ENCODE measurements around the gene C1orf105. TPM values are rescaled to one million over a fixed set of nuclear protein-coding genes. Genes with fewer than 3 reads are reported as not detected.

C1orf105 gene
- total RNA-seq, 1 donor from 2014 or later = not detected

DNA sequence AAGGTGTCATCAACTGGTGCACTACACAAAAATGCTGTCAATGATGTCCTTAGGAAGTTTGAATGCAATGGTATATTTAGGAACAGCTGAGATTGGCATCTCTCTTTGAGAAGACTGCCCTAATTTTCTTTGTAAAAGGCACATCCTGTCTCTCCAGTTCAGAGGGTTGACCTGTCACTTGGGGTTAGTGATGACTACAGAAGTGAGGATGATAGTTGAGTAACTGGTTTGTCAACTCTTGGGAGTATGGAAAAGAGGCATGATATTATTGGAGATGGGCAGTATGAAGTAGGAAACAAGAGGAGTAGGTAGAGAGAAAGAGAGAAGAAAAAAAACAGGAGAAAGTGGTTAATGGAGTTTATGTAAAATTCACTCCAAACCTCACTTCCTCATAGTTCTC lies 63.8 kb downstream of the C1orf105 start:
- Histone ChIP-seq H3K27me3 (peaks cover 25% of the 10 kb centered on the region), H3K4me3 (no peak overlapping the region), H4K20me1 (ENCODE audit: low read depth) (no peaks in the 10 kb centered on the region), H3K9ac (no peak overlapping the region), H3K27ac (no peak overlapping the region), H3F3A (ENCODE audit: low read depth) (peaks cover 8% of the 10 kb centered on the region), H3K4me2 (no peak overlapping the region), H2AFZ (replicated peaks) (no peak overlapping the region), H3K4me1 (peaks cover 14% of the 10 kb centered on the region), H3K36me3 (no peaks in the 10 kb centered on the region), H3K79me2 (ENCODE audit: low read depth) (no peaks in the 10 kb centered on the region), H3K9me3 (ENCODE audit: low read depth) (no peaks in the 10 kb centered on the region)
- peaks cover under 1% of the 10 kb centered on the region for H3K9me3 Mint-ChIP-seq
- H3K27me3 Mint-ChIP-seq (ENCODE audit: insufficient read depth, low read depth) = no peaks in the 10 kb centered on the region
- H3K4me3 Mint-ChIP-seq = no peak overlapping the region
- no peaks in the 10 kb centered on the region for H3K36me3 Mint-ChIP-seq
- DNase-seq (ENCODE audit: low spot score) = no peak
- H3K27ac Mint-ChIP-seq = no peak overlapping the region
- peaks cover 27% of the 10 kb centered on the region for H3K4me1 Mint-ChIP-seq
- TF ChIP-seq, protein P1, sequence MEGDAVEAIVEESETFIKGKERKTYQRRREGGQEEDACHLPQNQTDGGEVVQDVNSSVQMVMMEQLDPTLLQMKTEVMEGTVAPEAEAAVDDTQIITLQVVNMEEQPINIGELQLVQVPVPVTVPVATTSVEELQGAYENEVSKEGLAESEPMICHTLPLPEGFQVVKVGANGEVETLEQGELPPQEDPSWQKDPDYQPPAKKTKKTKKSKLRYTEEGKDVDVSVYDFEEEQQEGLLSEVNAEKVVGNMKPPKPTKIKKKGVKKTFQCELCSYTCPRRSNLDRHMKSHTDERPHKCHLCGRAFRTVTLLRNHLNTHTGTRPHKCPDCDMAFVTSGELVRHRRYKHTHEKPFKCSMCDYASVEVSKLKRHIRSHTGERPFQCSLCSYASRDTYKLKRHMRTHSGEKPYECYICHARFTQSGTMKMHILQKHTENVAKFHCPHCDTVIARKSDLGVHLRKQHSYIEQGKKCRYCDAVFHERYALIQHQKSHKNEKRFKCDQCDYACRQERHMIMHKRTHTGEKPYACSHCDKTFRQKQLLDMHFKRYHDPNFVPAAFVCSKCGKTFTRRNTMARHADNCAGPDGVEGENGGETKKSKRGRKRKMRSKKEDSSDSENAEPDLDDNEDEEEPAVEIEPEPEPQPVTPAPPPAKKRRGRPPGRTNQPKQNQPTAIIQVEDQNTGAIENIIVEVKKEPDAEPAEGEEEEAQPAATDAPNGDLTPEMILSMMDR (IDR thresholded peaks at IDR 0.05) = no peak
- no peak for TF ChIP-seq EZH2 (IDR thresholded peaks at IDR 0.05)
- TF ChIP-seq EZH2phosphoT487 (IDR thresholded peaks at IDR 0.05) = no peak

DNA sequence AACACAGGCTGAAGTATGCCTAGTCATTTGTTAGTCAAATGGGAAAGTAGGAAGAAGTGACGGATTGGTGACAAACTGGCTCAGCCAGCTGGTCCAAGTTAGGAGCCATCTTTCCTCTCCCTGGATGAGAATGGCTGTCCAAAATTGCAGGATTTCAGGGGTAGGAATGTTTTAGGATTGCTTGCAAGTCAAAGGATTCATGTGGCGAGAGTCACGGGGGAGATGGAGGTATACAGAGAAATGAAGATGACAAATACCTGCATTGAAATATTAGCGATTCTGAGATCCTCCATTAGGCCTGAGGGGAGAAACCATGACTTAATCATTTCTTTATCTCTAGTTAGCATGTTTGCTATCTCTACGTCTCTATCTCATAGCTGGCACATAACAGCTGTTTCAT lies 65.1 kb downstream of the C1orf105 start:
- Histone ChIP-seq H3F3A (ENCODE audit: low read depth) (peaks cover 8% of the 10 kb centered on the region), H3K4me1 (peaks cover 14% of the 10 kb centered on the region), H3K36me3 (no peaks in the 10 kb centered on the region), H4K20me1 (ENCODE audit: low read depth) (no peaks in the 10 kb centered on the region), H3K4me2 (no peak overlapping the region), H3K27ac (no peak overlapping the region), H2AFZ (replicated peaks) (no peak overlapping the region), H3K9me3 (ENCODE audit: low read depth) (no peaks in the 10 kb centered on the region), H3K9ac (no peak overlapping the region), H3K27me3 (peaks cover 36% of the 10 kb centered on the region), H3K79me2 (ENCODE audit: low read depth) (no peaks in the 10 kb centered on the region), H3K4me3 (no peak overlapping the region)
- TF ChIP-seq, protein P1 (IDR thresholded peaks at IDR 0.05) = no peak
- TF ChIP-seq EZH2phosphoT487 (IDR thresholded peaks at IDR 0.05) (no peak), EZH2 (IDR thresholded peaks at IDR 0.05) (no peak)
- DNase-seq (ENCODE audit: low spot score) = no peak
- H3K4me3 Mint-ChIP-seq = no peak overlapping the region
- peaks cover 34% of the 10 kb centered on the region for H3K4me1 Mint-ChIP-seq
- no peak overlapping the region for H3K27ac Mint-ChIP-seq
- no peaks in the 10 kb centered on the region for H3K9me3 Mint-ChIP-seq
- H3K27me3 Mint-ChIP-seq (ENCODE audit: insufficient read depth, low read depth) = no peaks in the 10 kb centered on the region
- H3K36me3 Mint-ChIP-seq = no peaks in the 10 kb centered on the region

DNA sequence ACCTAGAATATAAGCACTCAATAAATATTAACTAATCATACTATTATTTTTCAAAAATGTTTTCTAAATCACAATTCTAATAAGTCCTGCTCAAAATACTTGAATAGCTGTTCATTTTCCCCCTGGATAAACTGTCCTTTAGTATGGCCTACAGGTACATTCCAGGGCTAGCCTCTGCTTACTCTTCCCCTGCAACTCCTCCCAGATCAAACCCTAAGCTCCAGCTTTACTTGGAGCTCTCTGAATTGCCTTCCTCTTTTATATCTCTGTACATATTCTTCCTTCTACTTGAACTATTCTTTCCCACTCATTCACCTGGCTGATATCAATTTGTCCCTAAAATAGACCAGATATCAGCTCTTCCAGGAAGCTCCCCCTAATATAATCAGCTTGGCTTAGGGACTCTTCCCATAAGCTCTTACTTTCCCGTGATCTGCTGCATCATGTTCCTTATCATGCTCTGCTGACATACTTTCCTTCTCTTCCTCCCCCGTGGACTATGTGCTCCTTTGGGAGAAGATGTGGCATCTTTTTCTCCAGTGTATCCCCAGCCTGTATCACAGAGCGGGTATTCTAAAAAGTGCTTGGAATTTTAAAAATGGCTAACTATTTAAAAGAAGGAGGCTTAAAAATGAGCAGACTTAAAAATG lies 66.4 kb downstream of the C1orf105 start:
- Histone ChIP-seq H3K27ac (no peak overlapping the region), H3K9me3 (ENCODE audit: low read depth) (no peaks in the 10 kb centered on the region), H3K27me3 (peaks cover 36% of the 10 kb centered on the region), H3K79me2 (ENCODE audit: low read depth) (no peaks in the 10 kb centered on the region), H3K4me2 (no peak overlapping the region), H3K9ac (no peak overlapping the region), H3K36me3 (no peaks in the 10 kb centered on the region), H3K4me3 (no peak overlapping the region), H2AFZ (replicated peaks) (no peak overlapping the region), H3K4me1 (peaks cover 14% of the 10 kb centered on the region), H4K20me1 (ENCODE audit: low read depth) (no peaks in the 10 kb centered on the region), H3F3A (ENCODE audit: low read depth) (peaks cover 8% of the 10 kb centered on the region)
- no peak for DNase-seq (ENCODE audit: low spot score)
- no peak overlapping the region for H3K27ac Mint-ChIP-seq
- no peaks in the 10 kb centered on the region for H3K27me3 Mint-ChIP-seq (ENCODE audit: insufficient read depth, low read depth)
- no peak for TF ChIP-seq EZH2 (IDR thresholded peaks at IDR 0.05)
- no peak for TF ChIP-seq EZH2phosphoT487 (IDR thresholded peaks at IDR 0.05)
- TF ChIP-seq, protein P1 (IDR thresholded peaks at IDR 0.05) = no peak
- no peak overlapping the region for H3K4me3 Mint-ChIP-seq
- H3K4me1 Mint-ChIP-seq = peaks cover 34% of the 10 kb centered on the region
- no peaks in the 10 kb centered on the region for H3K9me3 Mint-ChIP-seq
- H3K36me3 Mint-ChIP-seq = no peaks in the 10 kb centered on the region

All from neural progenitor cell (in vitro differentiated cells).